Measurements from ENCODE around the gene MSX2.

DNA sequence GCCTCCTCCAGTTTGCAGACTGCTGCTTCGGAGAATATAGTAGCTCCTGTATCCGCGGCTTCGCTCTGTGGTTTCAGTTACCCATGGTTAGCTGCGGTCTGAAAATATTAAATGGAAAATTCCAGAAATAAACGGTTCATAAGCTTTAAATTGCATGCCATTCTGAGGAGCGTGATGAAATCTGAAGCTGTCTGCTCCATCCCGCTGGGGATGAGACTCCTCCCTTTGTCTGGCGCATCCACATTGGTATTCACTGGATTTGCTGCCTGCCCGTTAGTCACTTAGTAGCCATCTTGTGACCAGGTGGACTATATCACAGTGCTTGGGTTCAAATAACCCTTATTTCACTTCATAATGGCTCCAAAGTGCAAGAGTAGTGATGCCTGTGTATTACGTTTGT is 36.3 kb downstream of the MSX2 start:
- TF ChIP-seq, protein P1, sequence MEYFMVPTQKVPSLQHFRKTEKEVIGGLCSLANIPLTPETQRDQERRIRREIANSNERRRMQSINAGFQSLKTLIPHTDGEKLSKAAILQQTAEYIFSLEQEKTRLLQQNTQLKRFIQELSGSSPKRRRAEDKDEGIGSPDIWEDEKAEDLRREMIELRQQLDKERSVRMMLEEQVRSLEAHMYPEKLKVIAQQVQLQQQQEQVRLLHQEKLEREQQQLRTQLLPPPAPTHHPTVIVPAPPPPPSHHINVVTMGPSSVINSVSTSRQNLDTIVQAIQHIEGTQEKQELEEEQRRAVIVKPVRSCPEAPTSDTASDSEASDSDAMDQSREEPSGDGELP (CRISPR knock-in tag; IDR thresholded peaks at IDR 0.05; ENCODE audit: borderline replicate concordance), result no peak
- TF ChIP-seq JUN (IDR thresholded peaks at IDR 0.05; ENCODE audit: borderline replicate concordance, low read depth, low read length) (no peak), JUN (CRISPR knock-in tag; IDR thresholded peaks at IDR 0.05; ENCODE audit: borderline replicate concordance) (no peak), SREBF1 (IDR thresholded peaks at IDR 0.05; ENCODE audit: borderline replicate concordance, low read depth, low read length) (no peak), TEAD1 (CRISPR knock-in tag; IDR thresholded peaks at IDR 0.05) (no peak), ZNF174 (CRISPR knock-in tag; IDR thresholded peaks at IDR 0.05) (no peak), ZNF707 (CRISPR knock-in tag; conservative IDR thresholded peaks at IDR 0.05) (no peak)
- TF ChIP-seq, protein P2, sequence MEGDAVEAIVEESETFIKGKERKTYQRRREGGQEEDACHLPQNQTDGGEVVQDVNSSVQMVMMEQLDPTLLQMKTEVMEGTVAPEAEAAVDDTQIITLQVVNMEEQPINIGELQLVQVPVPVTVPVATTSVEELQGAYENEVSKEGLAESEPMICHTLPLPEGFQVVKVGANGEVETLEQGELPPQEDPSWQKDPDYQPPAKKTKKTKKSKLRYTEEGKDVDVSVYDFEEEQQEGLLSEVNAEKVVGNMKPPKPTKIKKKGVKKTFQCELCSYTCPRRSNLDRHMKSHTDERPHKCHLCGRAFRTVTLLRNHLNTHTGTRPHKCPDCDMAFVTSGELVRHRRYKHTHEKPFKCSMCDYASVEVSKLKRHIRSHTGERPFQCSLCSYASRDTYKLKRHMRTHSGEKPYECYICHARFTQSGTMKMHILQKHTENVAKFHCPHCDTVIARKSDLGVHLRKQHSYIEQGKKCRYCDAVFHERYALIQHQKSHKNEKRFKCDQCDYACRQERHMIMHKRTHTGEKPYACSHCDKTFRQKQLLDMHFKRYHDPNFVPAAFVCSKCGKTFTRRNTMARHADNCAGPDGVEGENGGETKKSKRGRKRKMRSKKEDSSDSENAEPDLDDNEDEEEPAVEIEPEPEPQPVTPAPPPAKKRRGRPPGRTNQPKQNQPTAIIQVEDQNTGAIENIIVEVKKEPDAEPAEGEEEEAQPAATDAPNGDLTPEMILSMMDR (IDR thresholded peaks at IDR 0.05 in 2 of 3, conservative IDR thresholded peaks at IDR 0.05 in 1 of 3; ENCODE audit: insufficient read depth in 2 of 3, low read depth in 1 of 3, low read length in 3 of 3), result no peak
- TF ChIP-seq, protein P3, sequence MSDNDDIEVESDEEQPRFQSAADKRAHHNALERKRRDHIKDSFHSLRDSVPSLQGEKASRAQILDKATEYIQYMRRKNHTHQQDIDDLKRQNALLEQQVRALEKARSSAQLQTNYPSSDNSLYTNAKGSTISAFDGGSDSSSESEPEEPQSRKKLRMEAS (CRISPR knock-in tag; IDR thresholded peaks at IDR 0.05), result no peak
